HG02798 (cell line): Measurements from ENCODE around the gene MDM2.

Experiments used
- ATAC-seq: cut with Tn5 transposase; IDR thresholded peaks from one replicate; pipeline ENCODE4 v1.9.1; 2021; ENCODE audit warnings: mild to moderate bottlenecking; ENCODE audit not compliant: unreplicated experiment, poor library complexity

Gene MDM2

GRCh38 chr12:68870443-68870842, 62.5 kb downstream of the MDM2 start:
- ATAC-seq: no peak

DNA sequence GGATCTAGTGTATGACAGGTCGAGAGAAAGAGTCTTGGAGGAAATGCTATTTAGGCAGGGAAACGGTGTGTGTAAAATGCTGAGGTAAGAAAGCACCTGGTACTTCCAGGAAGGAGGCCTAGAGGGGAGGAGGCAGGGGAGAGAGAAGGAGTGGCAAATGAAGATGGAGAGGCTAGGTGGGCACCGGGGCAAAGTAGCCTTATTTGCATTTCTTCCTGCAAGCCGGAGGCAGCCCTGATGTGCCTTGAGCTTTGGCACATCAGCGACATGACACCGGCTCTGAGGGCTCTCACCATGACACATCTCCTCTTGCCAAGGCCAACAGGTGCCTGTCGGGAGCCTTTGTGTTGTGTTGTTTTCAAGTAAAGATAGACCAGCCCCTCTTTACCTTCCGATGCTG, 63.4 kb downstream of the MDM2 start:
- ATAC-seq: no peak

- no peak for ATAC-seq
These were observed 63.9 kb downstream of the MDM2 start for GRCh38 chr12:68871921-68872320.

DNA sequence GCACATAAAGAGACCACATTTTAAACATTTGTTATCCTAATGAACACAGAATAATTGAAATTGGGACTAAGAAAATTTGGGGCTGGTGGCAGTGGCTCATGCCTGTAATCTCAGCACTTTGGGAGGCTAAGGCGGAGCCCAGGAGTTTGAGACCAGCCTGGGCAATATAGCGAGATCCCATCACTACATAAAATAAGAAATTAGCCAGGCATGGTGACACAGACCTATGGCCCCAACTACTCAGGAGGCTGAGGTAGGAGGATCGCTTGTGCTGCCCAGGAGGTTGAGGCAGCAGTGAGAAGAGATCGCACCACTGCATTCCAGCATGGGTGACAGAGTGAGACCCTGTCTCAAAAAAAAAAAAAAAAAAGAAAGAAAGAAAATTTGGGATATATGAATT, 65.3 kb downstream of the MDM2 start:
- no peak for ATAC-seq

- no peak for ATAC-seq
These were observed 68.5 kb downstream of the MDM2 start for GRCh38 chr12:68876461-68876860.

DNA sequence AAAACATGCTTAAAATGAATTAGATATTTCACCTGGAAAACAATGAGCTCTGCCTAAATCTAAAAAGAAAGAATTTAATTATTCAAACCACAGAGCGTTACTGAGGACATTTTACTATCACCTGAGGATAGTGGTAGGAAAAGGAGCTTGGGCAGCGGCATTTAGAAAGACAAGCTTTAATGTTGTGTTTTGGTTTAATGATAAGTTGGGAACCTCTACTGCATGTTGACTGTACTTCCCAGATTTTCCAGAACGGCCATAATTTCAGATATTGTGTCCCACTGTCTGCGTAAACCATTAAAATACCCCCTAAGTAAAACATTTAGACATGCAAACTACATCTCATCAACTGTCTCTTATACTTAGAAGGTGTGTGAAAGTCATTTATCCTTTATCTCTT, 69.6 kb downstream of the MDM2 start:
- ATAC-seq: no peak

DNA sequence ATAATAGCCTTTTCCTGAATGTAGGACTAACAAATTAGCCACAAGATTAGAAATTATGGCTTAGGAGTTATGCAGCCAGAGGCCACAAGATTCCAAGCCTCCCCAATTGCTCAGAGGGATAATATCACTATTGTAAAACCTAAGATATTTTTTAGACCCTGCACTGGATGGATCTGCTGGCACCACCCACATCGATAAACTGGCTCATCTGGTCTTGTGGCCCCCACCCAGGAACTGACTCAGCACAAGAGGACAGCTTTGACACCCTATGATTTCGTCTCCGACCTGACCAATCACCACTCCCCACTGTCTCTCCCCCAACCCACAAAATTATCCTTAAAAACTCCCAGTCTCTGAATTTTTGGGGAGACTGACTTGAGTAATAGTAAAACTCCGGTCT, 70.3 kb downstream of the MDM2 start:
- ATAC-seq: no peak

DNA sequence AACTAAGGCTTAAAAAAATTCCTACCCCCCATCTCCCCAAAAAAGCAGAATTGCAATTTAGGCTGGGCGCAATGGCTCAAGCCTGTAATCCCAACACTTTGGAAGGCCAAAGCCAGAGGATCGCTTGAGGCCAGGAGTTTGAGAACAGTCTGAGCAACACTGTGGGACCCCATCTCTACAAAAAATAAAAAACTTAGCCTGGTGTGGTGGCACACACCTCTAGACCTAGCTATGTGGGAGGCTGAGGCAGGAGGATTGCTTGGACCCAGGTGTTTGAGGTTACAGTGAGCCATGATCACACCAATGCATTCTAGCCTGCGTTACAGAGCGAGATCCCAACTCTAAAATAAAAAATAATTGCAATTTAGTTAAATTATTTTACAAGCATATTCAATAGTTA, 70.9 kb downstream of the MDM2 start:
- no peak for ATAC-seq

DNA sequence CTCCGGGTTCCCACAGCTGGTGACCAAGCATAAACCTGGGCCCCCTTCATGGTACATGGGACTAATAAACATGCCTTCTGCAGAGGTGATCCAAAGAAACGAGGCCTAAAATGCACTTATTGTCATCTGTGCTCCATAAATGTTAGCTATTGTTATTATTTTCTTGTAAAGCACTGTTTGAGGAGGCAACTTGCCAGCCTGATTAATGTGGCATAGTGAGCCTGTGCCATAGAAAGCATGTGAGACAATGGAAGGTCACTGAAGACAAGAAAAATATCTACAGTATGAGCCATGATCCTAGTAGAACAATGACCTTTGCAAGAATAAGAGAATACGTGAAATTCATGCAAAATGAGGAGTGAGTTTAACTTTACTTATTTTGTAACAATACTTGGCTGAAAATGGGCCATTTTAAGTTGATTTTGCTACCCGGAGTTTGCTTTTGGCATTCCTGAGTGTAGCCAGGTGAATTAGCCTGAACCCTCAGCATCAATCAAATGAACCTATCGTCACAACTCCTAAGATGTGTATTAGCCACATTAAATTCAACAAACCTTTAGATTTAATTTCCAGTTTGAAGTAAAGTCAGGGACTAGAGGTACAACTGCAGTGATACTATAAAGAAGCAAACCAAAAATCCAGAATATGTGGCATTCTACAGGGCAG, 72.8 kb downstream of the MDM2 start:
- ATAC-seq: no peak

- no peak for ATAC-seq
These were observed 74.4 kb downstream of the MDM2 start for GRCh38 chr12:68882251-68882964.

DNA sequence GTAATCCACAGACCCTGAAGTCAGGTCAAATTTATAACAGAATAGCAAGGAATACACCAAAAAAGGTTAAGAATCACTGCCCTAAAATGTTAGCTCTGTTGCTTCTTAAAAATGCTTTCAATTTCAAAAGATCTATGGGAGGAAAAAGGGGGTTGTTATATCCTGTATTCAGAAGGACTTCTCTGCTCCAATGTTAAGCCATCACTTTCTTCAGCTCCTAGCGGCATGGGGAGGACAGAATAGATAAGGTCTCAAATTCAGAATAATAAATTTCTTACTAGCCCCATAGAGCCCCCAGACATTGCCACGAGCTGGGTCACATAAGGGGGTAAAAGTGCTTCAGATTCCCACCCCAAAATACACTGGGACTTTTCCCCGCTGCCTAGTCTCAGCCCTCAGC, 75.2 kb downstream of the MDM2 start:
- no peak for ATAC-seq

GRCh38 chr12:68884251-68884650, 76.3 kb downstream of the MDM2 start:
- ATAC-seq: no peak

- no peak for ATAC-seq
These were observed 77.4 kb downstream of the MDM2 start for GRCh38 chr12:68885381-68885780.

- ATAC-seq: no peak
These were observed 78.9 kb downstream of the MDM2 start for GRCh38 chr12:68886636-68887572.

GRCh38 chr12:68887641-68888040, 79.7 kb downstream of the MDM2 start:
- ATAC-seq: no peak

DNA sequence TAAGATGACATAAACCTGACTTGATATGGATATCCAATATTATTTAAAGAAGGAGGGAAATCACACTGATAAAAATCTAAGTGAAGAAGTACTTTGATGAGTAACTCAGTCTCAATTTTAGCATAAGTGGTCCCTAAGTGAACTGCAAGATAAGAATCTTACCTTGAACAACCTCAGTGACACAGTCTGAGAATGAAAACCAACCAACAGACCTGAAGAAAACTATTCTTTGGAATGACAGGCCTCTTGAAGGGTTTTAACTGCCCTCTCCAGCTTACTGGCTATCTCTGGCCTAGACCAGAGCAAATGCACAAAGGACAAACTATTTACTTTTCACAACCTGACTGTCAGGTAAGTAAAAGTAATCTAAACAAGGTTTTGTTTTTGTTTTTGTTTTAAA, 80.3 kb downstream of the MDM2 start:
- ATAC-seq: no peak

DNA sequence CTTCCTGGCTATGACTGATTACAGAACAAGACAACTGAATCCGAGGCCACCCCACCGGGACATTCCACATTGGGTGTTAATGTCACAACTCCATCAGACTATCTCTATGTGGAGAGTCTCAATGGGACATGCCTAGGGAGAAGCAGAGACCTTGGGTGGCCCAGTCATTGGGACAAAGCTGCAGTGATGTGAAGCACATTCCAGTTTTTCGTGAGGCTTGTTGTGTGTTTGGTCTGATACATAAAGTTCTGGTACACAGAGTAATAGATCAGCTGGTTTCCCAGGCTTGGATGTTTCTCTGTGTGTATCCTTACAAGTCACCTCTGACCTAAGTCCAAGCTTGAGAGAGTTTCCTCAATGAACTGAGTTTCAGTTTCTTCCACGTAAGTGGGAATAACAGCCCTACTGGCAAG, 82.7 kb downstream of the MDM2 start:
- ATAC-seq: no peak

- no peak for ATAC-seq
These were observed 83.2 kb downstream of the MDM2 start for GRCh38 chr12:68891141-68891540.

DNA sequence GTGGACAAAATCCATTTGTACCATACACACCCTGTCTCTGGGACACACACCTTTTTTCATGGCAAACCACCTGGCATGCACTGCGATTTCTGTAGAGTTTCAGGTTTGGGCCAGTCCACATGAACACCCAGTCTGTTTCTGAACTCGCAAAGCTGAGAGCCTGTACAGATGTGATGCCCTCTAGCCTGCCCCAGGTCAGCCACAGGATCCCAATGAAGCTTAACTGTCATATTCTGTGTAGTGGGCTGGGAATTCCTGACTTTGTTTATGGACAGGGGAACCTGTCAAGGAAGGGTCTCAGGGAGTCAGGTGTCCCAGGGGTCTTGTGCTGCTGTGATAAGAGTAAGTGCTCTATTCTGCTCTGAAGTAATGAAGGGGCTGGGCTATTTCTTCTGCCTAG, 85.2 kb downstream of the MDM2 start:
- no peak for ATAC-seq

DNA sequence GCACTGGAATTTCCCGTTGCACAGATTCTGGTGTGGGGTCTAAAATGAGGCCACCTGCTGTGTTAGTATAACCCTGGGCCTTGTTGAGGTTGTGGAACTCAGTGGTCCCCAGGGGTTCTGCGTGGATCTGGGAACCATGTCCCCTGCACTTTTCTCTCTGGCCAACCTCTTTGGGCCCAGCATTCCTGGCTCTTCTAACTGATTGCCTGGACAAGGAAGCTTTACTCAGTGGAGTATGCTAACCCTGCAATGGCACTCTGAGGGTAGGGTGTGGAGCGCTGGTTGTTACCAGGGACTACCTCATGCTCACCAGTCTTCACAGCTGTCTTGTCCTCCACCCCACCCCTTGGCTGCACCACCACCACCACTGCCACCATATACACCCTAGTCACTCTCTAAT, 85.8 kb downstream of the MDM2 start:
- ATAC-seq: no peak

GRCh38 chr12:68894276-68894855, 86.4 kb downstream of the MDM2 start:
- no peak for ATAC-seq
